D721Med (cell line): Measurements from ENCODE around the gene UGT2A3.
A peak's percentile ranks its signal among the peaks of the same experiment; 100 is the strongest.

ENCODE experiments used
- DNase-seq: peaks from one replicate; pipeline ENCODE4 v3.0.0; 2011; ENCODE audit warnings: low spot score; ENCODE audit not compliant: insufficient read length
- FAIRE-seq: peaks from 2 replicates; lab custom pipeline; 2011; peaks lifted over from hg19 to GRCh38; lab: Jason Lieb, UNC
- TF ChIP-seq, protein P1 (sequence below): IDR thresholded peaks from 2 replicates; pipeline ENCODE4 v1.5.1; 2012; ENCODE audit warnings: mild to moderate bottlenecking, control low read depth; ENCODE audit not compliant: insufficient read depth; ENCODE audit errors: missing control alignments

UGT2A3 gene

DNA sequence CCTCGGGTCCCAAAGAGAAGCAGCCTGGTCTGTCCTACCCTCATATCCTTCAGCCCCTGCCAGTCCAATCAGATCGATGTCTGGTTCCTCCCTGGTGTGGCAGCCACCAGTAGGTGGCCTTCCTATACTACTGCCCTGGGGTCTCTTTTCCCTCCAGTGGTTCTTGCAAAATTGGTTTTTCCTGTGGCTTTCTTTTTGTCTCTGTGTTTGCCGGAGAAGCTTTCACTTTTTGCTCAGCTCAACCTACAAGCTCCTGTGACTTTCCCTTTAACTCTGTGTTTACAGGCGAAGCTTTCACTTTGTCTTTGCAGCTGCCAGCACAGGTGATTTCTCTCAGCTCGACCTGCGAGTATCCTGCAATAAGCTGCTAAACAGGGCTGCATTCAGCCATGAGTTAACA is 46.8 kb downstream of the UGT2A3 start:
- TF ChIP-seq, protein P1, sequence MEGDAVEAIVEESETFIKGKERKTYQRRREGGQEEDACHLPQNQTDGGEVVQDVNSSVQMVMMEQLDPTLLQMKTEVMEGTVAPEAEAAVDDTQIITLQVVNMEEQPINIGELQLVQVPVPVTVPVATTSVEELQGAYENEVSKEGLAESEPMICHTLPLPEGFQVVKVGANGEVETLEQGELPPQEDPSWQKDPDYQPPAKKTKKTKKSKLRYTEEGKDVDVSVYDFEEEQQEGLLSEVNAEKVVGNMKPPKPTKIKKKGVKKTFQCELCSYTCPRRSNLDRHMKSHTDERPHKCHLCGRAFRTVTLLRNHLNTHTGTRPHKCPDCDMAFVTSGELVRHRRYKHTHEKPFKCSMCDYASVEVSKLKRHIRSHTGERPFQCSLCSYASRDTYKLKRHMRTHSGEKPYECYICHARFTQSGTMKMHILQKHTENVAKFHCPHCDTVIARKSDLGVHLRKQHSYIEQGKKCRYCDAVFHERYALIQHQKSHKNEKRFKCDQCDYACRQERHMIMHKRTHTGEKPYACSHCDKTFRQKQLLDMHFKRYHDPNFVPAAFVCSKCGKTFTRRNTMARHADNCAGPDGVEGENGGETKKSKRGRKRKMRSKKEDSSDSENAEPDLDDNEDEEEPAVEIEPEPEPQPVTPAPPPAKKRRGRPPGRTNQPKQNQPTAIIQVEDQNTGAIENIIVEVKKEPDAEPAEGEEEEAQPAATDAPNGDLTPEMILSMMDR, result no peak
- FAIRE-seq, result no peak
- no peak for DNase-seq

DNA sequence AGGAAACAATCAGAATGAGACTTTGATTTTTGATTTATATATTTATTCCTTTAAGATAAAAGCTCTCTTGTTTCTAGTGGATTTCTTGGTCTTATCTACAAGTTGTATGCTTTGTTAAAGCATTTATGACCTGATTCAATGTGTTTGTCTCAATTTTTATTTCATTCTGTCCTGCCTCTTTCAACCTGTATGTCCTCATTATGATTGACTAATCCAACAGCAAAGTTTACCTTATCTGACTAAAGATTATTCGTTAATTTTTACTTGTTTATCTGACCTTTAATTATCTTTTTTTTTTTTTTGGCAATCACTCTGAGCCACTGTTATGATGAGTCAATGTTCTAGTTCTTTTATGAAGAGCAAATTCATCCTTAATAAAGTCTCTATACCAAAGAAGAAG is 54.9 kb downstream of the UGT2A3 start:
- TF ChIP-seq, protein P1, result no peak
- DNase-seq (no peak), FAIRE-seq (no peak)

DNA sequence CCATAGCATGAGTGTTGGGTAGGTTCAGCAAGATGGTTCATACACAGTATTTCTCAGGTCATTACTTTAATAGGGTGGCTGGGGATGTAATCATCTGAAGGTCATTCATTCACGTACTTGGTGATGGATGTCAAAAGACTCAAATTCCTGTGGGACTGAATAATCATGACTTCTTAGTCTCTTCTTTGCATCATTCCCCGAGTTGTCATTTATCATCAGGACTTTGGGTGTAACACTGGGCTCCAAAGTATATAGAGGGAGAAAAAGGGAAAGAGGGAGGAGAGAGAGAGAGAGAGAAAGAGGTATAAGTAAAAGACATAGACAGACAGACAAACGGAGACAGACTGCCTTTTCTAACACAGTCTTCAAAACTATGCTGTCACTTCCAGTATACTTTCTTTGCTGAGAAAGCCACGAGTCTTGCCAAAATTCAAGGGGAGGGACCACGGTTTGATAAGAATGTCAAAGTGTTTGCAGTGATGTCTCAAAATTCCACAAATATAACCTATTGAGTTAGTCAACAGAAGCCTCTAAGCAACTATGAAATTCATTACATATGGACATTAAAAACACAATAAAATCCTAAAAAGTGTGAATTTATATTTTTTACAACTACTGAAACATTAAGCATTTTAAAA is 55.9 kb downstream of the UGT2A3 start:
- TF ChIP-seq, protein P1, result no peak
- DNase-seq (no peak), FAIRE-seq (peak; percentile 60)

DNA sequence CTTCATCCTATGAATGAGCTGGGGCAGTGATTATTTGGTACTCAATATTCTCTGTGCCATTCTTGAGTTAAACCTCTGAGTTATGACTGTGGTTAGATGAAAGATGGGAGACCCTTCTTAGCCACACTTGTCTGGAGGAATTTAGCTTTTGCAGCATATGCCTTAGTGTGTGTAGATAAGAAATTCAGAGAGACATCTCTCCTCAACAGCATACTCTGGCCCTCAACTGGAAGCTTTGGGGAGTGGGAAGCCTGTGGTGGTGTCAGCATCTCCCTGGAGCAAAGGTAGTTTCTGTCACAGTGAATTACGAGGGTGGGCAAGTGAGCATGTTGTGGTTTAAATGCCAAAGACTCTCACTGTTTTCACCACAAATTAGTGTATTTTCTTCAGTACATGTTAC is 58.7 kb downstream of the UGT2A3 start:
- DNase-seq (no peak), FAIRE-seq (no peak)
- TF ChIP-seq, protein P1, result no peak

DNA sequence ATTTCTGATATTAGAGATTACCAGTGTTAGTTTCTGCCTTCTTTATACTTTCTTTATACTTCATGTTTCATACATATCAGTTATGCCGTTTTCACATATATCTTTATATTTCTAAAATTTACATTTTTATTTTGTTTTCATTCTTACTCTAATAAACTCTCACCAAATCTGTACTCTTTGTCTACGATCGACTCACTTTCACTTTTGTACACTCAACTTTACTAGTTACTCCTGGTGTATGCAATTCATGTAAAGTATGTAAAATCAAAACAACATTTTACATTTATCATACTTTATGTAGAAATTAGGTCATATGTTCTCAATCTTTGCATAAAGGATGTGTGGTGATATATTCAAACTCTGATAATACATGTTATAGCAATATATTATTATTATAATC is 59.9 kb downstream of the UGT2A3 start:
- TF ChIP-seq, protein P1, result no peak
- DNase-seq (no peak), FAIRE-seq (no peak)

DNA sequence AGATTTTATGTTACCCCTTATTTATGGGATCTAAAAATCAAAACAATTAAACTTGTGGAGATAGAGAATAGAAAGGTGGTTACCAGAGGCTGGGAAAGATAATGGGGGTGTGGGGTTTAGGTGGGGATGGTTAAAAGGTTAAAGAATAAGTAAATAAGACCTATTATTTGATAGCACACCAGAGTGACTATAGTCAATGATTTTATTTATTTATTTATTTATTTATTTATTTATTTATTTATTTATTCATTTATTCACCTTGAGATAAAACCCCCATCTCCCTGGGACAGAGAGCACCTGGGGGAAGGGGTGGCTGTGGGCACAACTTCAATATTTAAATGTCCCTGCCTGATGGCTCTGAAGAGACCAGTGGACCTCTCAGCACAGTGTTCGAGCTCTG is 66.1 kb downstream of the UGT2A3 start:
- FAIRE-seq, result no peak
- DNase-seq, result no peak
- TF ChIP-seq, protein P1, result no peak

DNA sequence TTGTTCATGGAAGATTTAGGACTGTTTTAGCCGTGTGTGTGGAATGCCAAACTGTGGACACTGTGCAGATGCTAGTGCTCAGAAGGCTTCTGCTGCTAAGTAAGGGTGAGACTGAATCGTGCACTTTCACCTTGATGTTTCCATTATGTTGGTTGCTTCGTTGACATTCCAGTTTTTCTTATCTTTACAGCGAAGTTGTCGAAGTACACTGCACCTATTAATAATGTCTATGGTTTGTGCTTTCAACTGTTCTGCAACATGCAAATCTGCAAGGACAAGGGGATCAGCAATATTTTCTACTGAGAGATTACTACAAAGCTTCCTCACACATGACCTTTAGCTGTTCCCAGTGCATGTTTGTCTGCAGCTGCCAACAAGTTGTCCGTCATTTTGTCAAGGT is 67.7 kb downstream of the UGT2A3 start:
- DNase-seq, result no peak
- TF ChIP-seq, protein P1, result no peak
- no peak for FAIRE-seq
